Right lobe of liver (tissue), 4 donors: ENCODE results near the gene TCF4.

Experiments
- CTCF ChIP-seq, 4 donors: fragments of 200-600 bp in 3 of 4; fragments of 450-650 bp in 1 of 4; IDR thresholded peaks; one replicate each; pipeline versions ENCODE4 v1.5.1 to v1.8.0; 2016 to 2022; ENCODE audit warnings: antibody characterized with exemption in 4 of 4, mild to moderate bottlenecking in 2 of 4
- POLR2A ChIP-seq: fragments of 450-650 bp; IDR thresholded peaks from one replicate; pipeline ENCODE4 v1.6.1; 2017; ENCODE audit warnings: antibody characterized with exemption, mild to moderate bottlenecking
- donor health status: DM: no; HTN: no; CAD: no.
- donor health status: DM: no; HTN: no; CAD: no.
- donor health status: DM: no; HTN: yes; CAD: no.

- TF ChIP-seq CTCF (IDR thresholded peaks at IDR 0.05): no peak
- no peak for TF ChIP-seq POLR2A
Observed at GRCh38 chr18:55552526-55553189, 35.3 kb downstream of the TCF4 start.
